HG03064 (cell line): ENCODE measurements around the gene PCSK6.

Experiments
- ATAC-seq: cut with Tn5 transposase; IDR thresholded peaks from one replicate; pipeline ENCODE4 v1.9.1; 2021; ENCODE audit warnings: low read depth; ENCODE audit not compliant: unreplicated experiment

PCSK6 gene

DNA sequence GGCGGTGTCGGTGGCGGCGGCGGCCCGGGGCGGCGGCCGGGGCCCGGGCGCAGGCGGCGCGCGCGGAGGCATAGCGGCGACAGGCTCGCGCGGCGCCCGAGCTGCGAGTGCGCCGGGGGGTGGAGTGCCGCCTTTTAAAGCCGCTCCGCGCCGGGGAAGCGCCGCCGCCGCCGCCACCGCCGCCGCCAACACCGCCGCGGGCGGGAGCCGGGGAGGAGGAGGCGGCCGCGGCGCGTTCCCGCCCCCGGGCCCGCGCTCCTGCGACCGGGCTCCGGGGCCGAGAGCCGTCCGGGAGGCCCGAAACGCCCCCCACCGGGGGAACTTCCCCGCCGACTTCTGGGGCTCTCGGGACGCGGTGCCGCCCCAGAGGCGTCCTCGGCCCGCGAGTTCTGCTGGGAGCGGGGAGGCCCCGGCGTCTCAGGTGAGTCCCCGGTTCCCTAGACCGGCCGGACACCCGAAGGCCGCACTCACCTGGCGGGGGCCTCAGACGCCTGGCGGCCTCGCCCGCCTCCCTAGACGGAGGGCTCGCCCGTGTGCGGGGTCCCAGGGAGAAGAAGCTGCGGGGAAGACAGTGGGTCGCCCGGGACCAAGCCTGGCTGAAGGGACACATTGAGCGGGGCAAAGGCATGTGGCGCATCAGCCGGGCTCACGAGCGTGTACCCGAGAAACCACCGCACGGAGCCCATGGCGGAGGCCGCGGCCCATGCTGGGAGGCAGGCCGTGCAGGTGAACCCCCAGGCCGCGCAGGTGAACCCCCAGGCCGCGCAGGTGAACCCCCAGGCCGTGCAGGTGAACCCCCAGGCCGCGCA, at the start of gene PCSK6:
Gene PCSK6, minus strand, starts transcription at position 109 of the 809 bp plus-strand sequence. Its CDS starts 37 bp downstream, at position 72.
- ATAC-seq = no peak

DNA sequence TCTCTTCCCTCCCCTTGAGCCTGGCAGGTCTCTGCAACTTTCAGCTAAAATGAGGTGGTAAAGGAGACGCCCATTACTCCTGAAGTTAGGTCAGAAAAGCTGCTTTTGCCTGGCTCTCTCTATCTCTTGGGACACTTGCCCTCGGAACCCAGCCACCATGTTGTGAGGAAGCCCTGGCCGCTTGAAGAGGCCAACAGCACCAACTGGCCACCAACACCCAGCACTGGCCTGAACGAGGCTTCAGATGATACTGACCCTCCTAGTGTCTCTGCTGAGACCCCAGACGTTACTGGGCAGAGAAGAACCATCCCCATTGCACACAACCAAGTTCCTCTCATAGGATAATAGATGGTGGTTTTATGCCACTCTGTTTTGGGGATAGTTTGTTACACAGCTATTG, 49.5 kb upstream of the PCSK6 start:
- ATAC-seq = no peak

DNA sequence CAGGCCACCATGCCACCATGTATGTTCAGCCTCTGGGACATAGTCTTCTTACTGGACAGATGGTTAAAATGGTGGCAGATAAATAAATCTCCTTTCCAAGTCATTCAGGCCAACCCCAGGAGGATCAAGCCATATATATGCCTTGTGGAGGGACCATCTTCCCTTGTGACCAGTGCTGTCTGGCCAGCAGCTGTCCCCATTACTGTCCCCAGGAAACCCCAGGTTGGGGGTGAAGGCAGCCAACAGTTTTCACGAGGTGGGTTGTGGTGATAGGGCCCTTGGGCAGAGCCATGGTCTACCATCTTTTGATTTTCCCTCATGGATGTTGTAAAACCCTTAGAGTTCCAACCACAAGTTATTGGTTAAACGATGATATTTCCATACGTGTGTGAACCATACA, 48.7 kb upstream of the PCSK6 start:
- ATAC-seq = no peak

DNA sequence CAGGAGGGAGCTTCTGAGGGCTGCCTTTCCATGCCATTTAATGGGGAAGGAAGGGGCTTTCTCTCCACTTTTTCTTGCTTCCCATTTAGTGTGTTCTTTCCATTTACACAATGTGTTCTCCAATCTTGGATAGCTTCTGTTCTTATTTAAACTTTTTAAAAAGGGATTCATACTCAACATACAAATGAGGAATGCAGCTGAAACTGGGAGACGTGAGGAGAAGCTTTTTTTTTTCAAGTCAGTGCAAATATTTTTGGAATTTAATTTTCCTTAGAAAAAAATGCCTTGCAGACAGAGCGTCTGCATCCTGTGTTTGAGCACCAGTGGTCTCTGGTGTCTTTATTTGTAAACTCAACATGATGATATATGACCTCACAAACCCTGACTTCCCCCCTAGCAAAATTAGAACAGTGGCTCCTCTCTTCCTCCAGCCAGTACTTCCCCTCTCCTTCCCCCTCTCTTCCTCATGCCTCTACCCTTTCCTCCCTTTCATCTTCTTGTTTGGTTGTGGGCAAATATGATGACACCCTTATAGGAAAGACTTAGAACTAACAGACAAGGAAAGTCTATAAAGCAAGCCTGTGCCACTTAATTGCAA, 48.1 kb upstream of the PCSK6 start:
- ATAC-seq = no peak

DNA sequence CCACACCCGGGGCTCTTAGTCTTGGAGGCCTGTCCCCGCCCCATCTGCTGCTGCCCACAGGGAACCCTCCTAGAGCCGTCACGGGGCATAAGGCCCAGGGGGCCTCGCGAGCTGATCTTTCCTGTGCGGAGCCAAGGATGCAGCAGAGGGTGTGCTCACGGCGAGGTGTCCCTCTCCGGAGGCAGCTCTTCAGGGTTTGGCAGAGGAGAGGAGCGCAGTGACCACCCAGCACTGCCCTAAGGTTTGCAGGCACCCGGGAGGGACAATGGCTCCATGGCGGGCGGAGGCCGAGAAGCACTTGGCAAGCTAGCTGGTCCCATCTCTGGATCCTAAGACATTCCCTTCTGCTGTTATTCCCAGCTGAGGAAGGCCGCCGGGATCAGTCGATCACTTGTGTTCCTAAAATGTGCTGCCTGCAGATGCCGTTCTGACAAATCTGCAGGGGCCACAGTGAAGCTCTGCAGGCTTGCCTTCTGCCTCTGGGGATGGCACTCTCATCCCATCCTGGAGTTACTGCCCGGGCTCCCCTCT, 47.4 kb upstream of the PCSK6 start:
- no peak for ATAC-seq

DNA sequence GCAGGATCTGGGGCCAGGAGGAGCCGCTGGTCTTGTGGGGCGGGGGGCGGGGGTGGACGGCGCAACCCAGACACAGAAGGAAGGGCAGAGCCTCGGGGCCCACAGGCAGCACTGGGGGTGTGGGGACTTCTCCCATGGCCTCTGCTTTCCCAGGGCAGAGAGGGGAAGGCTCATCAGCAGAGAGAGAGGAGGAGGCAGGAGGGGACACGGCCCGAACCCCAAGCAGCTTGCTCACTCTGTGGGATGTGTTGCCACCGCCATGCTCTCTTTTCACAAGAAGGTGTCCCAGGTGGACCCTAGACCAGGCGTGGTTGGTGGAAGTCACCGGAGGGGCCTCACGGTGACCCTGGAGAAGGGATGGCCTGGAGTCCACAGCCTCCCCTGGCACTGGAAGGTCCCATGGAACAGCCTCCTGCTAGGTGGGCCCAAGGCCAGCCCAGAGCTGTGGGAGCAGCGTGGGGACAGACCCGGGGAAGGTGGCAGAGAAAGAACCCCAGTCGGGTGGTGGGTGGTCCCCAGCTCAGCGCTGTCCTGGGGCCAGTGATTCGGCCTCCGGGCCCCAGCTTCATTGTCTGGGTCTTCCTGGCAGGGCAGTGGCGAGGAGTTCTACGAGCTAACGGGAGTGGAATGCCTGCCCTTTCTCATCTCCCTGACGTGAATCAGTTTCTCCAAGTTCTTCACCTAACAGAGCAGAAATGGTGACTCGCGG, 46.8 kb upstream of the PCSK6 start:
- no peak for ATAC-seq

DNA sequence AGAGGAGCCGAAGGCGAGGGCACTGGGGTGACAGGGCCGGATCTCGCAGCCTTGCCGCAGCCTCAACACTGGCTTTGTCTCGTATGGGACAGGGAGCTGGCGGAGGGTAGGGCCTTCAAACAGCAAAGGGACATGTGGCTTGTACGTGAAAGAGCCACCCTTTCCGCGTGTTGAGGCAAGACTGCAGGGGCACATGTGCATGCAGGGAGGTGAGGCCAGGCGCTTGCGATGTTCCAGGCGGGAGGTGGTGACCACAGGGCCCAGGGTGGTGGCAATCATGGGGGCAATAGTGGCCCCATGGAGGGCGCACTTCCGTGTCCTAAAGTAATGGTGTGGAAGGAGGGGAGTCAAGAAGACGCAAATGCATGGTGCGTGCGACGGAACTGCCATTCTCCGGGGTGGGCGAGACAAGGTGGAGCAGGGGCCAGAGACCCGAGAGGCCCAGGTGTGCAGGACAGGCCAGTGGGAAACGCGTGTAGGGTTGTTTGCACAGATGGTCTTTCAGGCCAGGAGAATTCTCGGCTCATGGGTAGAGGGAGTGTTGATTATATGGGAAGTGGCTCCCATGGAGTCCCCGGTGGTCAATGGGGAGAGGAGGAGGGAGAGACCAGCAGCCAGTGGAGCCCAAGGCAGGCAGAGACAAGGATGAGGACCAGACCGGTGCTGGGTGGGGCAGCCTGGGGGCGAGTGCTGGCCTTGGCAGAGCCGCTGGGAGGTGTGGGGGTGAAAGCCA, 45.8 kb upstream of the PCSK6 start:
- ATAC-seq = no peak

DNA sequence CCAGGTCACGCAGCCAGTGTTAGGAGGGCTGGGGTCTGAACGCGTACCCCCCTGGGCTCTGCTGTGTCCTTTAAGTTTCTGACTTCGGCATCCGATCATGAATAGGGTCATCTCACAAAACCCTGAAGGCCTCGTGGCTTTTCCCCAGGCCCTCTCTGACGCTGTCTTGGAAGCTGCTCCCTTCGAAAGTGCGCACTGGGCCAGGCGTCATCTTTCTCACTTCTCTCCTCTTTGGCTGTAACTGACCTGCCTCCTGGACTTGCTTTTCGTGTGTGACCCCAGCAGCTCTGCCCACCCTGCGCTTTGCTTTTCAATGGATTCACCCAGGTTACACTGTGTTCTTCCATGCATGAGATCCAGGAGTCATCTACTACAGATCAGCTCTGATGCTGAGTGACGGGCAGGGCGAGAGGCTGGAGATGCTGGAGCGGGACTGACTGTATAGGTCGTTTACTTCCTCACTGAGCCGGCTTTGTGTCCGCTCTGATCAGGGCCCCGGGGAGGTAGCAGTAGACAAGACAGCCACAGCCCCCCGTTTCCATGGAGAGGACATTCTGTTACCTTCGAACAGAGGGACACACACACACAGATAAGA, 45.0 kb upstream of the PCSK6 start:
- ATAC-seq = no peak

DNA sequence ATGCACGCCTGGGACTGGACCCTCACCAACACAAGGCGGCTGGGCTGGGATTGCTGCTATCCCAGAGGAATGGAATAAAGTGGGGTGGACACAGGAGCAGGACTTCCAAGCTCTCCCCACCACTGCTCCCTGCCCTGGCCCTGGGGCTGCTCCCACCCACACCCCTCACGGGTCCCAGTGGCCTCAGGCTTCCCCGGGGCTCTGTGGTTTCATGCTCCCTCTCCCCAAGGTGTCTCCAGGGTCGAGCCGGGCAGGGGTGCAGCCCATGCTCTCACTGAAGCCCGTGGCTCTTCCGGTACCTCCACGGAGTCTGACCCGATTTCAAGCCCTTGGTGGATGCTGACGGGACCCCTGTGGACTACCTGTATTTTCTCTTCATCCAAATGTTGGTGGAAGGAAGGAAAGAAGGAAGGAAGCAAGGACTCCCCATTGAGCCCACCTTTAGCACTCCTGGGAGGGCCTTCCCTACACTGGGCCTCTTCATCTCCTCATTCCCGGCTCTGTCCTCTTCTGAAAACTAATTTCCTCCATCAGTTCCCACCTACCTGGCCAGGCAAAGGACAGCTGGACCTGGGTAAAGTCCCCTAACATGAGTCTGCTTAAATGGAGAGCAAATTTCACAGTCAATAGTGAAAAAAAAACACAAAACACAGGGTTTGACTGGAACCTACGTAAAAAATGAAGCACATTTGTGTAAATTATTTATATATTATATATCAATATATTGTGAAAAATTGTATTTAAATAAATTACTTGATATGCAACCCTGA, 44.0 kb upstream of the PCSK6 start:
- no peak for ATAC-seq

DNA sequence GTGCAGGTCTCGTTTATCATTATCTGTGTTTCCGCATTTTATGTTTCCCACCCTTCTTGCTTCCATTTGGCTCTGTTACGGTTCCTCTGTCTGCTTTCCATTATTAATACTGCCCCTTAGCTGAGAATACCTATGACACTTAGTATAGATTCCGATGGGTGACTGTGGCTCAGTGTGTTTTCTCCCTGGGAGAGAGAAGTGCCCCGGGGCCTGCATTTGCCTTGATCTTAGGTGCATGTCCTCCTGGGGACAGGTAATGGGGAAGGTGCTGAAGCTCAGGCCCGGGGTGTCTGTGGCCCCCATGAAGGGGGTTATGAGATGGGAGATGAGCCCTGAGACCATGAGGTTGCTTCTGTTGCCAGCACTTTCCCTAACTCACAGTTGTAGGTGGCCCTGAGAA, 43.4 kb upstream of the PCSK6 start:
- ATAC-seq = no peak

DNA sequence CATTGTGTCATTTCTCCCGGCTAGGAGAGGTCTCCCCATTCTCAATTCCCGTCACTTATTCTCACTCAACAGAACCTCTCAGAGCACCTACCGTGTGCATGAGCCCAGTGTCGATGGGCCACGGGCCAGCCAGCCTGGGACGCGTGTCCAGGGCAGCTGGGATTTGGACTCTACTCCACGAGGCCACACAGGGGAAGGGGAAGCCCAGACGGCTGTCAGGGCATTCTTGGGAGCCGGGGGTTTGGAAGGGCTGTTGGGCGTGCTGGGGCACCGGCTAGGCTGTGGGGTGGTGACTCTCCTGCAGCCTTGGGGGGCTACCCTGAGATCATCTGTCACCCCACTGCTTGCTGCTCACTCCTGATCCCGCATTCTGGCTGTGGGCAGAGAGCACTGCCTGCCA, 41.7 kb upstream of the PCSK6 start:
- no peak for ATAC-seq

DNA sequence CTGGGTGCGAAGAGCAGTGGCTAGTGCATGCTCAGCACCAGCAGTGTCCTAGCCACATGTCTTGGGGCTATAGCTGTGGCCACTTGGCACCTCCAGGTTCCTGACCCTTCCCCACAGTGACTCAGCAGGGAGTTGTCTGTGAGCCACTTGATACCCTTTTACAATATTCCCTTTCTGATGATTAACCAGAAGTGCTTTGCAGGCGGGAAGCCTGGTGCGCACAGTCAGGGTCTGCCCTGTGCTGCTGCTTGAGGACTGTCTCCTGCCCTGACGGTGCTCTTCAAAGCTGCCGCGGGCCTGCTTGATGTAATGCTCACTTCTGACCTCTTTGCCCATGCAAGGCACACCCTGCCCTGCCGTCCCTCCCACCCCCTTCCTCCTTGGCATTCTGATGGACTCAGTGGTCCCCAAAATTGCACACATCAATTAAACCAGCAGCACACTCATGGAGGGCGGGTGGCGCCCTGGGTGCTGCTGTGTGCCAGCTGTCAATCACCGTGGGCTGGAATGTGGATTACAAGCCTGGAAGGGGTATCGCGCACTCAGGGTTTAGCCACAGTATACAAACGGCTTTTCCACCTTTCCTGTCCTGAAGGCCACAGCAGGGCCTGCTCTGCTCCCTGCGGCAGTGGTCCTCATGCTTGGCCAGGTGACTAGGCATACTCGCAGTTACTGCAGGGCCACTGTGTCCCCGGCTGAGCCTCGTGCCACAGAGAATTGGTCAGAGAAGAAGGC, 40.9 kb upstream of the PCSK6 start:
- no peak for ATAC-seq

DNA sequence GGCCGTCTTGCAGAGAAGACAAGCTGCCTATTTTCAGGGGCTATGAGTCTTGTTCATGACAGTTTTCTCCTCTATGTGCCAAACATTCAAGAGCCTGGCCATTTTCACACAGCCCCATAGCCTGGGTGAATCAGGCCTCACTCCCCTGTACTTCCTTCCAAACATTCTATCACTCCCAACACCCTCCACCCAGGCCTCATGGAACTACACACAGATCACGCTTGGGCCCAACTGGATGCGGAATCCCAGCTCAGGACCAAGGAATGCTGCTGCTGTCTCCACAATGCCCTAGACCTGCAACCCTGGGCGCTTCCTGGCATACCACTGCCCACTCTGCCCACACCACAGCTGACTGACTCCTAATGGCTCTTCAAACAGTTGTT, 39.4 kb upstream of the PCSK6 start:
- ATAC-seq = no peak

DNA sequence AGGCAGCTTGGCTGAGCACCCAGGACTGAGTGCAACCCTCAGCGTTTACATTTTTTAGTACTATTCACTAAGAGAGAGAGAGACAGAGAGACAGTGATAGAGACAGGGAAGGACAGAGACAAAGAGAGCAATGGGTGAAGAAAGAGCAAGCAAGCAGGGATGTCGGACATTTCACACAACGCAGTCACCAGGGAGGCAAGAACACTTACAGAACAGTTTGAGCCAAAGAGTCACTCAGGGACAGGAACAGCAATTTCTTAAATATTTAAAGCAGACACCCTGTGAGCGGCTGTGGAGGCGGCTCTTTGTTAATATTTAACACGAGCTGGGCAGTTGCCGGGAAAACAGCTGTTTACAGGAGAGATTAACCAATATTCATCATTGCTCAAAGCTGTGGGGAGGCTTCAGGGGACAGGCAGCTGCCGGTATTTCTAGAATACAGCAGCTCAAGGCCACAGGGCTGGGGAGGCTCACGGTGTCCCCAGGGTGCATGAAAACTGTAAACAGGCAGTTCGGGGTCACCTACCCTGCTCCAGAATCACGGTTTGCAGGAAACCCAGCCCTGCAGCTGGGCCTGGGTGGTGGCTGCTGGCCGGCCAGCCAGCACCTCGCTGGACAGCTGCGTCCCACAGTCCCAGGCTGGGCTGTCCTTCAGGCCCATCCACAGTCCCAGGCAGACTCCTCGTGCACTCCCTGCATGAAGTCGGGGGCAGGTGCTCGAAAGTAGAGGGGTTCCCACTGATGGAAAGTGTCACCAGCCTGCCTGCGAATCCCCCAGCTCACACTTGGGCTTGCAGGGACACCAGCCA, 38.8 kb upstream of the PCSK6 start:
- no peak for ATAC-seq

DNA sequence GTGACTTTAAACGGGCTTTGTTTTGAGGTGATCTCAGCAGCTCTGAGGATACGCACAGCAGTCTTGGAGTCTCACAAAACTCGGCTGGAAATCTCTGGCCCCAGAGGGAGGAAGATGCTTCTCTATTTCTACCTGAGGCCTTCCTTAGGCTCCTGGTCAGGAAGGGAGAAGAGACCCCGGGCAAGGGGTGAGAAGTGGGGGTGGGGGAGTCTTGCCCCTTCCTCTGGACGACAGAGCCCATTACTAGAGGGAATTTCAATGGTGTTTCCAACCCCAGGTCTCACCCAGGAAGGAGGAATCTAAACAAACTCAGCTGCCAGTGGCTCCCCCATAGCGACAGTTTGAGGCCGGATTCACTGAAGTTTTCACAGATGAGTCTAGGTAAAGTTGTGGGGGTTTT, 37.4 kb upstream of the PCSK6 start:
- ATAC-seq = no peak

DNA sequence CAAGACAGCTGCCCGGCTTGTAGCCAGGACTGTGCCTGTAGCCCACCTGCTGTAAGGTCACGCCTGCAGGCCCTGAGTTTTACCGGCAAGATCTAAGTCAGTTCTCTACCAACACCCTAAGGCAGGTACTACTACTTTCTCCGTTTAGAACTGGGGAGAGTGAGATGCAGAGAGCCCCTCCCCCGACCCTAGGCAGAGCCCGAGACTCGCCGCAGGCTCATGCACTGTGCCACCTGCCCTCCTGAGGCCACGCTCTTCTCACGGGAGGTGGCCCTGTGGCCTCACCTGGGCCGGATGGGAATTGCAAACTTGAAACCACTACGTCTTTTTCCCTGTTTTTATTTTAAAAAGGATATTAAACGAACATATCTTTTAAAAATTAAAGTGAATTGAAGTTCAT, 36.9 kb upstream of the PCSK6 start:
- no peak for ATAC-seq

DNA sequence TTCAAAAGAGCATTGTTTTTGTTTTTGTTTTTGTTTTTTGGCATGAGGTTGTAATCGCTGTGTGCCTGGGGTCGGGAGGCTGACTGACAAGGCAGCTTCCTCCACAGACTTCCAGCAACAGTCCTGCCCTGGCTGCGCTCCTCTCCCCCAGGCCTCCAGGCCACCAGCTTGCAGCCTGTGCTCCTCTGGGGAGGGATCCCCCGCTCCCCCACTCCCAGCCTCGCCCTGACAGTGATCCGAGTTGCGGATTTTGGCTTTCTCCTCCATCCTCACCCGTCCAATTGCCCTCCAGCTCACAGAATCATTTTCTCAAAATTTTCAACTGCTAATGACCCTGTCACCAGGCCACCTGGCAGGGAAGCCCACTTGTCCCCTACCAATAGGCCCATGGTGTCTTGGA, 36.5 kb upstream of the PCSK6 start:
- no peak for ATAC-seq

DNA sequence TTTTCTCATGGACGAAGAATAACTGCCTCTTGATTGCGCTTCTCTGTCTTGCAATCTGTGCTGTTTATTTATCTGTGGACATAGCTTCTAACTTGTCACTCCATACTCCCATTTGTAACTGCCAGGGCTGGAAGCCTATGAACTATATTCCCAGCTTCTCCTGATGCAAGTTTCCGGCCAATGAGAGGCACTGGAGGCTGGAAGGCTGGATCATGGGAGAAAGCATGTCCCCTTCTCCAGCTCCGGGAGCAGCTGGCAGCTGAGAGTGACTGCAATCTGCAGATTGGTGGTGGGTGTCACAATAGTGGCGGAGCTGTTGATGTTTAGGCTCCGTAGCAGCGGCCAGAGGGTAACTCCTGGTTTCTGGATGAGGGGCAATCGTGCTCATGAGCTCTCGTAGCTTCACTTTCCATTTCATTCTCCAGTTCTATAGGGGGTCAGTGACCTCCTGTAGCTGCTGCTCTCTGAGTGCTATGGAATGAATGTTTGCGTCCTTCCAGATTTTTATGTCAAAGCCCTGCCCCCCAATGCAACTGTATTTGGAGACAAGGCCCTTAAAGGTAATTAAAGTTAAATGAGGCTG, 35.7 kb upstream of the PCSK6 start:
- ATAC-seq = no peak
